Stimulated activated CD8-positive, alpha-beta memory T cell treated with anti-CD3 and anti-CD28 coated beads, Interleukin-12 subunit alpha, Interleukin-12 subunit beta, amount 100 ng/mL, for 1 hour (primary cell): ENCODE measurements around the gene PRAMEF33.
"Not testable (repeated sequence)": the region's sequence is repeated elsewhere in the genome, so short reads cannot be mapped to it uniquely, and the experiment has no call there.

Experiments used
- DNase-seq: peaks from one replicate; pipeline ENCODE4 v3.0.0-alpha.2; 2020; ENCODE audit warnings: low read depth

Gene PRAMEF33, protein sequence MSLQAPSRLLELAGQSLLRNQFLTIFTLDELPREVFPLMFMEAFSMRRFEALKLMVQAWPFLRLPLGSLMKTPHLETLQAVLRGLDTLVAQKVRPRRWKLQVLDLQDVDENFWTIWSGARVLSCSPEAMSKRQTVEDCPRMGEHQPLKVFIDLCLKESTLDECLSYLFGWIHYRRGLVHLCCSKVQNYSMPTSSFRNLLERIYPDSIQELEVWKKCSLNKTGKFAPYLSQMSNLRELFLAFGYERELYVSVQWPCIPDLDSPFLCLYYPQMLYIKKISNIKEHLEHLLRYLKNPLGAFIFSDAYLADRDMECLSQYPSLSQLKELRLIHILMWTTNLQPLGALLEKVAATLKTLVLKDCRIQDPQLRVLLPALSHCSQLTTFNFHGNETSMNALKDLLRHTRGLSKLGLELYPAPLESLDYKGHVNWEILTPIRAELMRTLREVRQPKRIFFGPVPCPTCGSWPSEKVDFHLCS

DNA sequence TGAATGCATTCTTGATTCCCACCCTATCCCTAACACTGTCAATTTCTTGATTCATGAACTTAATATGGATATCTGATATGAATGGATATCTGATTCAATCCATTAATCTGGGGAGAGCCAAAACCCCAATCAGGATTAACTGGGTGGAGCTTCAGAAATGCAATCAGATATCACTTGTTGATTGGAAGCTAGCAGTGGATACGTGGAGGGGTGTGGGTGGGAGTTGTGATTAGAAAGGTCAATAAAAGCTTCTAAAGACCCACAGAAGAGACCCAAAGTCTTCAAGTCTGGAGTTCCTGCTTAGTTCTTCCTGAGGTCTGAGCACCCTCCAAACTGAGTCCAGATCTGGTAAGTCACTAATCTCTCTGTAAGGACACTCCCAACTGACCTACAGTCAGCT is at the start of gene PRAMEF33:
TSS of gene PRAMEF33 (plus strand) at position 301 of the 400 bp plus-strand sequence. CDS start 2,416 bp downstream, outside the sequence.
- DNase-seq = not testable (repeated sequence)

DNA sequence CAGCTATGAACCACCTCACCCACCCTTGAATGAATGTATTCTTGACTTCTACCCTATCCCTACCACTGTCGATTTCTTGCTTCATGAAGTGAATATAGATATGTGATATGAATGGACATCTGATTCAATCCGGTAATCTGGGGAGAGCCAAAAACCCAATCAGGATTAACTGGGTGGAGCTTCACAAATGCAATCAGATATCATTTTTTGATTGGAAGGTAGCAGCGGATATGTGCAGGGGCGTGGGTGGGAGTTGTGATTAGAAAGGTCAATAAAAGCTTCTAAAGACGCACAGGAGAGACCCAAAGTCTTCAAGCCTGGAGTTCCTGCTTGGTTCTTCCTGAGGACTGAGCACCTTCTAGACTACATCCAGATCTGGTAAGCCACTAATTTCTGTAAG is 49.4 kb upstream of the PRAMEF33 start, which contains the start of gene PRAMEF5:
TSS of gene PRAMEF5 (plus strand) at position 301 of the 400 bp plus-strand sequence. CDS start 5,071 bp downstream, outside the sequence.
- not testable (repeated sequence) for DNase-seq

DNA sequence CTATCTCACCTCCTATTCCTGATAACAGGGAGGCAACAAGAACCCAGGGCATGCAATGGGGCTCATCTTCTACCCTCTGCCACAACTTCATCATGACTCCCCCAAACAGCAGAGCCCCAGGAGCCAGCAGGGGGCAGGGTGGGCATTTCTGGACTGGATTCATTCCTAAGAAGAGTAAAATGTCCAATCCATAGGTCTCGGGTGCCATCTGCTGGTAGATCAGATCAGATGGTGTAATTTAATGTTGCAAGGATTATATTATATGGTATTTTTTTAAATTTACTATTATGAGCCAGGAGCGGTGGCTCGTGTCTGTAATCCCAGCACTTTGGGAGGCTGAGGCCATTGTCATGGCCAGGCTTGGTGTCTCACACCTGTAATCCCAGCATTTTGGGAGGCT is 38.2 kb upstream of the PRAMEF33 start:
- DNase-seq = not testable (repeated sequence)

DNA sequence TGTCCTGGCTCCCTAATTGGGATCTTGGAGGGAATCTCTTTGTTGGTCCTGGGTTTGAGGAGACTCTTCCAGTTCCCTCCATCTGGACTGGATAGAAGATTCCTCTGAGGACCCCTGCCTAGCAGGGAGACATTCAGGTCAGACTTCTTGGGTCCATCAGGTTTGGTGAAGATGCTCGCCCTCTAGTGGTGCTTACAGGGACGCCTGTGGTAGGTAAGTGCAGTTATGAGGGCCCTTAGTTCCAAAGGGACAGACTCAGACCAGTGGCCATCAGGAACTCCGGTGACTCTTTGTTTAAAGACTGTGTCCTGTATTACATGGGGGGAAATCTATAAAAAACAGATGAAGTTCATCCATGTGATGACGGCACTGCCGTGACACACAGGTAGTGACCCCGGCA is 26.3 kb upstream of the PRAMEF33 start:
- DNase-seq = not testable (repeated sequence)

DNA sequence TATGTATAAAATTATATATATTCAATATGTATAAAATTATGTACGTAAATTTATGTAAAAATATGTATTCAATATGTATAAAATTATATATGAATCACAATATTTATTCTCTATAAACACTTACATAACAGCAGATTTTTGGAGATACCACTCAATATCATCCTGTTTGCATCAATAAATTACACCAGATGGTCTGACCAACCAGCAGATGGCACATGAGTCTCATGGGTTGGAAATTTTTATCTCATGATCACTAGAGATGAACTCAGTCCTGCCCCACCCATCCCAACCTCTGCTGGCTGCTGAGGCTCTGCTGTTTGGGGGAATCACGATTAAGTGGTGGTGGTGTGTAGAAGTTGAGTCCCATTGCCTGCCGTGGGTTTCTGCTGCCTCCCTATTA is 23.7 kb upstream of the PRAMEF33 start:
- DNase-seq = not testable (repeated sequence)

DNA sequence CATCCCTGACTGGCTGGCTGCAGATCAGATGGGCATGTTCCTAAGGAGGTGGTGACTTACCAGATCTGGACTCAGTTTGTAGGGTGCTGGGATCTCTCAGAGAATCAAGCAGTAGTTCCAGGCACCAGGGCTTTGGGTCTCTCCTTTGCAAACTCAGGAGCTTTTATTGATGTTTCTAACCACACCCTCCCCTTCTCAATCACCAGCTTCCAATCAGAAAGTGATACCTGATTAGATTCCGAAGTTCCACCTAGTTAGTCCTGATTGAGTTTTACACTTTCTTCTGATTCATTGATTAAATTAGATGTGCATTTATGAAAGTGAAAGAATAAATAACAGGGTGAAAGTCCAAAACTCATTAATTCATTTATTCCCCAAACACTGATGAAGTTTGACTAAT is 18.3 kb upstream of the PRAMEF33 start, which contains the start of gene PRAMEF8:
TSS of gene PRAMEF8 (minus strand) at position 101 of the 400 bp plus-strand sequence. CDS start 1,046 bp downstream, outside the sequence.
- DNase-seq = not testable (repeated sequence)

DNA sequence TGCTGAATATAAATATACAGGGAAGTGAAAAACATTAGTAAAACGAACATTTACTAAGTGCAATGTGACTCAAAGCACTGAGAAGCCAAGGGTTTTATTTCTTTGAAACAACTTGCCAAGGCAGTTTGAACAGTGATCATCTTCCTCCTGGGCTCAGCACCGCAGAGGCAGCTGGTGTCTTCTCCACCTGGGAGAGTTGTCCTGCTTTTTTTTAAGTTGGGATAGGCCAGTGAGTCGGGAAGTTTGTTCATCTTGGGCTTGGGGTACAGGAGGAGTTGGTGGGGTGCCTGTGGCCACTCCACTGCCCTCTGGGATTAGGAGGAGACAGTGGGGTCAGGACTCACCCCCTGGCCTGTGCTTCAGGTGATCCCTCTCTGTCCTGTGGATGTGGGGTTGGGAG is 14.3 kb upstream of the PRAMEF33 start:
- not testable (repeated sequence) for DNase-seq

DNA sequence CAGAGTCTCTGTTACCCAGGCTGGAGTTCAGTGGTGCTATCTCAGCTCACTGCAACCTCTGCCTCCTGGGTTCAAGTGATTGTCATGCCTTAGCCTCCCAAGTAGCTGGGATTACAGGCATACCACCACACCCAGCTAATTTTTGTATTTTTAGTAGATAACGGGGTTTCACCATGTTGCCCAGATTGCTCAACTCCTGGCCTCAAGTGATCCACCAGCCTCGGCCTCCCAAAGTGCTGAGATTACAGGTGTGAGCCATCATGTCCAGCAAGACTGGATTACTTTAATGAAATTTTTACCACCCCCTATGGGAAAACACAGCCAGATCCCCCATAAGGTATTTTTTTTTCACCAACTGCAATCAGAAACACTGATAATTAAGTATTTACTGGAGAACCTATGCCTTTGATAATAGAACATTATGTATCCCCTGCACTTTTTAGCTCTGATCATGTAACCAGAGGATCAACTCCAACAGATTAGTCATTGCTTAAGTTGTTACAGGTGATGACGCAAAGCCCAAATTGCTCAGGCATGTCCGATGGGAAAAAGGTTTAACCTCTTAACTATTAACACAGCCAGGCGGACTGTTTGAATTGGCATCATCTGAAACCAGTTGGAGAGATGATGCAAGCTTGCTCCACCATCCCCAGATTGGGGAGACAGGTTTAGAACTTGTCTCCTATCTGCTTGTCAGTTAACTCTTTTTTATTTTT is 6.0 kb upstream of the PRAMEF33 start:
- DNase-seq = not testable (repeated sequence)

DNA sequence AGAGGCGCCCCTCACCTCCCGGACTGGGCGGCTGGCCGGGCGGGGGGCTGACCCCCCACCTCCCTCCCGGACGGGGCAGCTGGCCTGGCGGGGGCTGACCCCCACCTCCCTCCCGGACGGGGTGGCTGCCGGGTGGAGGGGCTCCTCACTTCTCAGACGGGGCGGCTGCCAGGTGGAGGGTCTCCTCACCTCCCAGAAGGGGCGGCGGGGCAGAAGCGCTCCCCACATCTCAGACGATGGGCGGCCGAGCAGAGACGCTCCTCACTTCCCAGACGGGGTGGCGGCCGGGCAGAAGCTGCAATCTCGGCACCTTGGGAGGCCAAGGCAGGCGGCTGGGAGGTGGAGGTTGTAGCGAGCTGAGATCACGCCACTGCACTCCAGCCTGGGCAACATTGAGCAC is 4.6 kb upstream of the PRAMEF33 start:
- DNase-seq = not testable (repeated sequence)

DNA sequence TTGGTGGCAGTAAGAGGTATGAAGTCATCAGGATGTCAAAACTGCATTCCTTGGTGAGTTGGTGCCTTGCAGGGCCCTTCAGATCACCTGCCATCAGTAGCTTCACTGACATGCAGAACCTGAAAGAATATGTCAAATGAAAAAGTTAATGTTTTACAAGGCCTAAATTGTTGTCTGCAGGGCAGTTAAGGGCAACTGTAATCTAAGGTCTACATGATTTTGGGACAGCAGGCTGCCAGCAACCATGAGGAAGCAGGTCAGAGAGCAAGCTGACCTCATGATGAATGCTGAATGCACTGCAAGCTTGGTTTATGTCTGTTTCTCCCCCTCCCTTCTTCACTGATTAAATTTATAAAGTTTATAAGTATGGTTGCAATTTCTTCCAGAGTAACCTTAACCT is 1.1 kb upstream of the PRAMEF33 start:
- DNase-seq = not testable (repeated sequence)

DNA sequence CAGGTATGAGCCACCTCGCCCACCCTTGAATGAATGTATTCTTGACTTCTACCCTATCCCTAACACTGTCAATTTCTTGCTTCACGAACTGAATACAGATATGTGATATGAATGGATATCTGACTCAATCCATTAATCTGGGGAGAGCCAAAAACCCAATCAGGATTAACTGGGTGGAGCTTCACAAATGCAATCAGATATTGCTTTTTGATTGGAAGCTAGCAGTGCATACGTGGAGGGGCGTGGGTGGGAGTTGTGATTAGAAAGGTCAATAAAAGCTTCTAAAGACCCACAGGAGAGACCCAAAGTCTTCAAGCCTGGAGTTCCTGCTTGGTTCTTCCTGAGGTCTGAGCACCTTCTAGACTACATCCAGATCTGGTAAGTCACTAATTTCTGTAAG is 11.9 kb downstream of the PRAMEF33 start, which contains the start of gene PRAMEF15:
TSS of gene PRAMEF15 (plus strand) at position 301 of the 400 bp plus-strand sequence. CDS start 2,827 bp downstream, outside the sequence.
- not testable (repeated sequence) for DNase-seq

DNA sequence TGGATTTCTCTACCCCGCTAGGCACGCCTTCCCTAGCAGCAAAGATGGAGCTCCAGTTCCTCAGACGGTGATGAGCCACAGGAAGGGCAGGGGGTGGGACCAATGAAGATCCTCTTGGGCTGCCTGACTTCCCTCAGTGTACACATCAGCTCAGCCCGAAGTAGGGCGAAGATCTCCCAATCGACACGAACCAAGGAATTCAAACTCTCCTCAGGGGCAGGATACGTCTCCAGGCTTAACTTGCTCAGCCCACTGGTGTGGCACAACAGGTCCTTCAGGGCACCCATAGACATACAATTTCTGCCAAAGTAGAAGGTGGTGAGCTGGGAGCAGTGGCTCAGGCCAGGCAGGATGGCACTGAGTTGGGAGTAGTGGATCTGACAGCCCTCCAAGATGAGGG is 39.2 kb downstream of the PRAMEF33 start:
- not testable (repeated sequence) for DNase-seq

DNA sequence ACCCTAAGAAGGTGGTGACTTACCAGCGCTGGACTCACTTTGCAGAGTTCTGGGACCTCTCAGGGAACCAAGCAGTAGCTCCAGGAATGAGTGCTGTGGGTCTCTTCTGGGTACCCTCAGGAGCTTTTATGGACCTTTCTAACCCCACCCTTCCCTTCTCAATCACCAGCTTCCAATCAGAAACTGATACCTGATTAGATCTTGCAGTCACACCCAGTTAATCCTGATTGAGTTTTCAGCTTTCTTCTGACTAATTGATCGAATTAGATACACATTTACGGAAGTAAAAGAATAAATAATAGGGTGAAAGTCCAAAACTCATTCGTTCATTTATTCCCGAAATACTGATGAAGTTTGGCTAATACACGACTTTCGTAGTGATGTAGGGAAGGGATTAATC is 43.7 kb downstream of the PRAMEF33 start, which contains the start of gene PRAMEF14:
TSS of gene PRAMEF14 (minus strand) at position 101 of the 400 bp plus-strand sequence. CDS start 1,820 bp downstream, outside the sequence.
- DNase-seq = not testable (repeated sequence)

DNA sequence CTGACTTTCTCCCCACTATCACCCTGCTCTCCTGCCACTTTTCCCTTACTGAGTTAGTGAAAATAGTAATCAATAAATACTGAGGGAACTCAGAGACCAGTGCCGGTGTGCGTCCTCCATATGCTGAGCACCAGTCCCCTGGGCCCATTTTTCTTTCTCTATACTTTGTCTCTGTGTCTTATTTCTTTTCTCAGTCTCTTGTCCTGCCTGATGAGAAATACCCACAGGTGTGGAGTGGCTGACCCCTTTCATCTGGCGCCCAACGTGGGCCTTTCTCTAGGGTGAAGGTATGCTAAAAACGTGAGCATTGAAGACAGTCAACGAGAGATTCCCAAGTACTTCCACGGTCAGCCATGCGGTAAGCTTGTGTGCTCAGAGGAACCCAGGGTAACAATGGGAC is 50.1 kb downstream of the PRAMEF33 start:
- not testable (repeated sequence) for DNase-seq

DNA sequence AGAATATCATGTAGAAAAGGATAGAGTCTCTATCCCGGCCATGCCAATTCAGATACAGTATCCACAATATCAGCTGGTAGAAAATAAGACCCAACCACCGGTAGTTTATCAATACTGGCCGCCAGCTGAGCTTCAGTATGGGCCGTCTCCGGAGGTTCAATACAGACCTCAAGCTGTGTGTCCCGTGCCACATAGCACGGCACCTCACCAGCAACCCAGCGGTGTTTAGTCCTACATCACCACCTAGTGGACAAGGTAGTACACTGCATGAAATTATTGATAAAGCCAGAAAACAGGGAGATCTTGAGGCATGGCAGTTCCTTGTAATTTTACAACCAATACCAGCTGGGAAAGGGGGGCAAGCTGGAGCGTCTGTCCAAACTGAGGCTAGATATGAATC is 51.1 kb downstream of the PRAMEF33 start:
- DNase-seq = not testable (repeated sequence)

DNA sequence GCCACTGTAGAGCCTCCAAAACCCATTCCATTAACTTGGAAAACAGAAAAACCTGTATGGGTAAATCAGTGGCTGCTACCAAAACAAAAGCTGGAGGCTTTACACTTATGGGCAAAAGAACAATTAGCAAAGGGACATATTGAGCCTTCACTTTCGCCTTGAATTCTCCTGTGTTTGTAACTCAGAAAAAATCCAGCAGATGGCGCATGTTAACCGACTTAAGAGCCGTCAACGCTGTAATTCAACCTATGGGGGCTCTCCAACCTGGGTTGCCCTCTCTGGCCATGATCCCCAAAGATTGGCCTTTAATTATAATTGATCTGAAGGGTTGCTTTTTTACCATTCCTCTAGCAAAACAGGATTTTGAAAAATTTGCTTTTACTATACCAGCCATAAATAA is 53.4 kb downstream of the PRAMEF33 start:
- not testable (repeated sequence) for DNase-seq
